Gastroesophageal sphincter (tissue), 3 donors: ENCODE data around the gene SF3A1.

Source experiments
- CTCF ChIP-seq, 4 experiments: fragments of 200-600 bp in 2 of 4; fragments of 450-650 bp in 2 of 4; sonication (generic) in 1 of 4; IDR thresholded peaks; one replicate each; pipeline ENCODE4 v1.5.1; 2017 to 2019; ENCODE audit warnings: antibody characterized with exemption in 4 of 4, mild to moderate bottlenecking in 2 of 4, moderate library complexity in 2 of 4
- POLR2A ChIP-seq, 2 donors: fragments of 450-650 bp; IDR thresholded peaks; one replicate each; pipeline ENCODE4 v1.6.1; 2017; ENCODE audit warnings: antibody characterized with exemption in 2 of 2, mild to moderate bottlenecking in 2 of 2, moderate library complexity in 1 of 2

- TF ChIP-seq POLR2A (IDR thresholded peaks at IDR 0.05) = no peak
- TF ChIP-seq CTCF (IDR thresholded peaks at IDR 0.05) = no peak
These were observed 31.5 kb downstream of the SF3A1 start for GRCh38 chr22:30325065-30325720.
